ENCODE data around the gene KDELR1. TPM values are rescaled to one million over a fixed set of nuclear protein-coding genes. Genes with fewer than 3 reads are reported as not detected.

KDELR1 gene
- total and polyA plus RNA-seq, 9 of the 15 experiments (the other 6 are each of a cell fraction or from before 2014, with no cell fraction given) = 6.1 to 165 (median 58.5) TPM

DNA sequence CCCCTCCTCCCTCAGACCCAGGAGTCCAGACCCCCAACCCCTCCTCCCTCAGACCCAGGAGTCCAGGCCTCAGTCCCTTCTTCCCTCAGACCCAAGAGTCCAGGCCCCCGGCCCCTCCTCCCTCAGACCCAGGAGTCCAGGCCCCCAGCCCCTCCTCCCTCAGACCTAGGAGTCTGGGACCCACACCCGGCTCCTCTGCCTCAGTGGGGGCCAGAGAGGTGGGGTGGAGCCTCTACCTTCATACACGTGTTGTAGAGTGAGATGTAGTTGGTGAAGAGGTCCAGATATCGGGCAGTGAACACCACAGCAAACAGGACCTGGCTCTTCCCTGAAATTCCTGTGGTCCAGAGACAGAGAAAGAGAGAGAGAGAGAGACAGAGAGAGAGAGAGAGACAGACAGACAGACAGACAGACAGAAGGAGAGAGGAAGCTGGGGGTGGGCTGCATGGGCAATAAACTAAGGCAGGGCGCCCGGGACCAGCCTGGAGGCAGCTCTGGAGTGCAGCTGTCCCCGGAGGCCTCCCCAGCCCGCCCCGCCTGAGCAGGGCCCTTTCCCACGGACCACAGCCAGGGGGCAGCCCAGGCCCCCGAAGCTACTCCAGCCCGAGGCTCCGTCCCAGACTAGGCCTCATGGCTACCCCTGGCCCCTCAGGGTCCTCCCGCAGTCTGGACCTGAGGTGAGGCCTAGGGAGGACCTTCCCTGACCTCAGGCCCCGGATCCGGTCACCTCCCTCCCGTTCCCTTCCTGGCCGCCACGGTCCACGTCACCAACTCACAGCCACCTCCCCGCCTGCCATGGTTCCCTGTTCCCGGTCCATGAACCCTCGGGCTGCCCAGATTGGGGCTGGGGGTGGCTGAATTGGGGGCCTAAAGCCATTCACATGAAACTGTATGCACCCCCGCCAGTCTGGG is 907 bp downstream of the KDELR1 start (continued):
- TF ChIP-seq, protein P1, sequence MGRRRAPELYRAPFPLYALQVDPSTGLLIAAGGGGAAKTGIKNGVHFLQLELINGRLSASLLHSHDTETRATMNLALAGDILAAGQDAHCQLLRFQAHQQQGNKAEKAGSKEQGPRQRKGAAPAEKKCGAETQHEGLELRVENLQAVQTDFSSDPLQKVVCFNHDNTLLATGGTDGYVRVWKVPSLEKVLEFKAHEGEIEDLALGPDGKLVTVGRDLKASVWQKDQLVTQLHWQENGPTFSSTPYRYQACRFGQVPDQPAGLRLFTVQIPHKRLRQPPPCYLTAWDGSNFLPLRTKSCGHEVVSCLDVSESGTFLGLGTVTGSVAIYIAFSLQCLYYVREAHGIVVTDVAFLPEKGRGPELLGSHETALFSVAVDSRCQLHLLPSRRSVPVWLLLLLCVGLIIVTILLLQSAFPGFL (CRISPR knock-in tag; IDR thresholded peaks at IDR 0.05) = no peak
- TF ChIP-seq, protein P2, sequence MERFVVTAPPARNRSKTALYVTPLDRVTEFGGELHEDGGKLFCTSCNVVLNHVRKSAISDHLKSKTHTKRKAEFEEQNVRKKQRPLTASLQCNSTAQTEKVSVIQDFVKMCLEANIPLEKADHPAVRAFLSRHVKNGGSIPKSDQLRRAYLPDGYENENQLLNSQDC (CRISPR knock-in tag; IDR thresholded peaks at IDR 0.05) = no peak
- peak; percentile 23; the same call in 1 of the 2 replicates for TF ChIP-seq HDAC2 (IDR thresholded peaks at IDR 0.05)
- peak; percentile 73 for TF ChIP-seq SAP30 (IDR thresholded peaks at IDR 0.05; ENCODE audit: borderline replicate concordance, insufficient read depth, low read depth, low read length, poor library complexity, severe bottlenecking)
- TF ChIP-seq, protein P3, sequence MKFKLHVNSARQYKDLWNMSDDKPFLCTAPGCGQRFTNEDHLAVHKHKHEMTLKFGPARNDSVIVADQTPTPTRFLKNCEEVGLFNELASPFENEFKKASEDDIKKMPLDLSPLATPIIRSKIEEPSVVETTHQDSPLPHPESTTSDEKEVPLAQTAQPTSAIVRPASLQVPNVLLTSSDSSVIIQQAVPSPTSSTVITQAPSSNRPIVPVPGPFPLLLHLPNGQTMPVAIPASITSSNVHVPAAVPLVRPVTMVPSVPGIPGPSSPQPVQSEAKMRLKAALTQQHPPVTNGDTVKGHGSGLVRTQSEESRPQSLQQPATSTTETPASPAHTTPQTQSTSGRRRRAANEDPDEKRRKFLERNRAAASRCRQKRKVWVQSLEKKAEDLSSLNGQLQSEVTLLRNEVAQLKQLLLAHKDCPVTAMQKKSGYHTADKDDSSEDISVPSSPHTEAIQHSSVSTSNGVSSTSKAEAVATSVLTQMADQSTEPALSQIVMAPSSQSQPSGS (CRISPR knock-in tag; IDR thresholded peaks at IDR 0.05) = peak; percentile 60; the same call in 1 of the 2 replicates
- TF ChIP-seq MAFG (tag; conservative IDR thresholded peaks at IDR 0.05) = no peak
- TF ChIP-seq ZNF311 (CRISPR knock-in tag; IDR thresholded peaks at IDR 0.05) = no peak
- TF ChIP-seq XRCC5 (IDR thresholded peaks at IDR 0.05; ENCODE audit: low read depth, low read length) = 0 out of 2 replicates have a peak, but pooled peaks have one; percentile 77
- no peak for TF ChIP-seq CSDE1 (IDR thresholded peaks at IDR 0.05)
- no peak for TF ChIP-seq EHMT2 (IDR thresholded peaks at IDR 0.05)
- no peak for TF ChIP-seq RFX1 (IDR thresholded peaks at IDR 0.05)
- TF ChIP-seq PHF20 (IDR thresholded peaks at IDR 0.05; ENCODE audit: partially characterized antibody) = peak; percentile 79
- TF ChIP-seq, protein P4, sequence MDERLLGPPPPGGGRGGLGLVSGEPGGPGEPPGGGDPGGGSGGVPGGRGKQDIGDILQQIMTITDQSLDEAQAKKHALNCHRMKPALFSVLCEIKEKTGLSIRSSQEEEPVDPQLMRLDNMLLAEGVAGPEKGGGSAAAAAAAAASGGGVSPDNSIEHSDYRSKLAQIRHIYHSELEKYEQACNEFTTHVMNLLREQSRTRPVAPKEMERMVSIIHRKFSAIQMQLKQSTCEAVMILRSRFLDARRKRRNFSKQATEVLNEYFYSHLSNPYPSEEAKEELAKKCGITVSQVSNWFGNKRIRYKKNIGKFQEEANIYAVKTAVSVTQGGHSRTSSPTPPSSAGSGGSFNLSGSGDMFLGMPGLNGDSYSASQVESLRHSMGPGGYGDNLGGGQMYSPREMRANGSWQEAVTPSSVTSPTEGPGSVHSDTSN (CRISPR knock-in tag; IDR thresholded peaks at IDR 0.05; ENCODE audit: low read depth) = no peak
- TF ChIP-seq, protein P4 (tag; conservative IDR thresholded peaks at IDR 0.05; ENCODE audit: low read depth) = no peak
- TF ChIP-seq, protein P5, sequence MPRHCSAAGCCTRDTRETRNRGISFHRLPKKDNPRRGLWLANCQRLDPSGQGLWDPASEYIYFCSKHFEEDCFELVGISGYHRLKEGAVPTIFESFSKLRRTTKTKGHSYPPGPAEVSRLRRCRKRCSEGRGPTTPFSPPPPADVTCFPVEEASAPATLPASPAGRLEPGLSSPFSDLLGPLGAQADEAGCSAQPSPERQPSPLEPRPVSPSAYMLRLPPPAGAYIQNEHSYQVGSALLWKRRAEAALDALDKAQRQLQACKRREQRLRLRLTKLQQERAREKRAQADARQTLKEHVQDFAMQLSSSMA (CRISPR knock-in tag; IDR thresholded peaks at IDR 0.05) = no peak
- TF ChIP-seq ZKSCAN8 (CRISPR knock-in tag; IDR thresholded peaks at IDR 0.05) = no peak
- 0 out of 2 replicates have a peak, but pooled peaks have one; percentile 70 for TF ChIP-seq HLTF (IDR thresholded peaks at IDR 0.05)
- peak; percentile 77 for TF ChIP-seq RBFOX2 (IDR thresholded peaks at IDR 0.05; ENCODE audit: low read depth, low read length)
- no peak for TF ChIP-seq NCOA4 (IDR thresholded peaks at IDR 0.05; ENCODE audit: partially characterized antibody)
- TF ChIP-seq, protein P6, sequence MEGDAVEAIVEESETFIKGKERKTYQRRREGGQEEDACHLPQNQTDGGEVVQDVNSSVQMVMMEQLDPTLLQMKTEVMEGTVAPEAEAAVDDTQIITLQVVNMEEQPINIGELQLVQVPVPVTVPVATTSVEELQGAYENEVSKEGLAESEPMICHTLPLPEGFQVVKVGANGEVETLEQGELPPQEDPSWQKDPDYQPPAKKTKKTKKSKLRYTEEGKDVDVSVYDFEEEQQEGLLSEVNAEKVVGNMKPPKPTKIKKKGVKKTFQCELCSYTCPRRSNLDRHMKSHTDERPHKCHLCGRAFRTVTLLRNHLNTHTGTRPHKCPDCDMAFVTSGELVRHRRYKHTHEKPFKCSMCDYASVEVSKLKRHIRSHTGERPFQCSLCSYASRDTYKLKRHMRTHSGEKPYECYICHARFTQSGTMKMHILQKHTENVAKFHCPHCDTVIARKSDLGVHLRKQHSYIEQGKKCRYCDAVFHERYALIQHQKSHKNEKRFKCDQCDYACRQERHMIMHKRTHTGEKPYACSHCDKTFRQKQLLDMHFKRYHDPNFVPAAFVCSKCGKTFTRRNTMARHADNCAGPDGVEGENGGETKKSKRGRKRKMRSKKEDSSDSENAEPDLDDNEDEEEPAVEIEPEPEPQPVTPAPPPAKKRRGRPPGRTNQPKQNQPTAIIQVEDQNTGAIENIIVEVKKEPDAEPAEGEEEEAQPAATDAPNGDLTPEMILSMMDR (IDR thresholded peaks at IDR 0.05 in 2 of 3, conservative IDR thresholded peaks at IDR 0.05 in 1 of 3; ENCODE audit: insufficient read depth in 2 of 3, low read depth in 1 of 3, low read length in 3 of 3) = peak; percentile 65 to 85 (median 68)

All from K562 (cell line).